ENCODE data around the gene BABAM1. TPM values are rescaled to one million over a fixed set of nuclear protein-coding genes. Genes with fewer than 3 reads are reported as not detected.

BABAM1 gene
- total RNA-seq, 1 experiment from 2014 or later, result 93.3 TPM

DNA sequence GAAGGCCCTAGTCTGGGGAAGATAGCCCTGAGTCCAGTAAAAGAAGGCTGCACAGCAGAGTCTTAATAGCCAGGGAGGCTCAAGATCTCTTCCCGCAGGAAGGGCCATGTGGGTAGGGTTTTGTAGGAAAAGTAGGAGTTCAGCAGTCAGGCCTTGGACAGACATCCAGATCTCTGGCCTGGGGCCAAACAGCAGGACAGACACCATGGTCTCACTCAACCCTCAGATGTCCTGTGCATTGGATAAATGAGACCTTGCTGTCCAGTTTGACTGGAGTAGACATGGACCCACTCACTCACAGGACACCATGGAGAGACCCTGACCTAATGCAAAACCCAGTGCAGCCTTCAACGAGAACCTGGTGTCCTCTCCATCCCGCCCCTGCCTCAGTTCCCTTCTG lies 37.4 kb upstream of the BABAM1 start:
- Histone ChIP-seq H3K4me3 (replicated peaks in 1 of 2; ENCODE audit: low read depth in 1 of 2, low read length in 2 of 2) (no peak overlapping the region), H2AFZ (ENCODE audit: low read depth, low read length, poor library complexity, severe bottlenecking) (no peak overlapping the region), H3K9me2 (ENCODE audit: insufficient read depth) (no peaks in the 10 kb centered on the region), H3K4me2 (ENCODE audit: low read length) (no peak overlapping the region), H3K9me3 (ENCODE audit: control insufficient read depth in 1 of 2, insufficient read depth in 1 of 2, low read depth in 1 of 2, low read length in 2 of 2) (no peaks in the 10 kb centered on the region), H3K27ac (ENCODE audit: low read depth, low read length) (no peak overlapping the region; the same call in 1 of the 2 replicates), H4K20me1 (ENCODE audit: insufficient read depth) (peaks cover 7% of the 10 kb centered on the region; the same call in 1 of the 2 replicates), H3K4me1 (ENCODE audit: control insufficient read depth in 1 of 2, insufficient read depth in 2 of 2, low read length in 2 of 2) (peaks cover 16 to 34% of the 10 kb centered on the region in 2 experiments), H3K79me2 (ENCODE audit: insufficient read depth, low read length) (peaks cover 55% of the 10 kb centered on the region), H3K27me3 (ENCODE audit: insufficient read depth, low read length) (no peaks in the 10 kb centered on the region), H3K9ac (ENCODE audit: low read length) (no peak overlapping the region), H3K36me3 (ENCODE audit: control insufficient read depth in 1 of 2, insufficient read depth in 2 of 2, low read length in 2 of 2) (peaks cover 12 to 16% of the 10 kb centered on the region in 2 experiments; a peak in 3 of 4 replicates)
- intact Hi-C loops (cut with micrococcal nuclease), result loop anchor here (5.0 kb wide), 1 partner anchor 153 kb away; the partner anchor contains the start of genes HAUS8 and MYO9B
- TF ChIP-seq POLR2A (IDR thresholded peaks at IDR 0.05; ENCODE audit: borderline replicate concordance, extremely low read depth, insufficient read depth, insufficient read length) (peak; percentile 37), SP1 (IDR thresholded peaks at IDR 0.05; ENCODE audit: low read depth) (no peak), CEBPB (IDR thresholded peaks at IDR 0.05; ENCODE audit: low read depth) (no peak), CBX3 (IDR thresholded peaks at IDR 0.05; ENCODE audit: low read depth) (no peak), EZH2 (IDR thresholded peaks at IDR 0.05) (no peak), TCF7L2 (IDR thresholded peaks at IDR 0.05; ENCODE audit: borderline replicate concordance, extremely low read depth, insufficient read depth, insufficient read length) (no peak), POLR2AphosphoS5 (IDR thresholded peaks at IDR 0.05; ENCODE audit: low read depth, low read length) (0 out of 2 replicates have a peak, but pooled peaks have one; percentile 21), YY1 (IDR thresholded peaks at IDR 0.05; ENCODE audit: extremely low read depth, insufficient replicate concordance, low read depth, low read length) (no peak), EGR1 (IDR thresholded peaks at IDR 0.05; ENCODE audit: low read depth) (no peak), FOSL1 (IDR thresholded peaks at IDR 0.05; ENCODE audit: low read depth) (no peak)
- TF ChIP-seq, protein P1, sequence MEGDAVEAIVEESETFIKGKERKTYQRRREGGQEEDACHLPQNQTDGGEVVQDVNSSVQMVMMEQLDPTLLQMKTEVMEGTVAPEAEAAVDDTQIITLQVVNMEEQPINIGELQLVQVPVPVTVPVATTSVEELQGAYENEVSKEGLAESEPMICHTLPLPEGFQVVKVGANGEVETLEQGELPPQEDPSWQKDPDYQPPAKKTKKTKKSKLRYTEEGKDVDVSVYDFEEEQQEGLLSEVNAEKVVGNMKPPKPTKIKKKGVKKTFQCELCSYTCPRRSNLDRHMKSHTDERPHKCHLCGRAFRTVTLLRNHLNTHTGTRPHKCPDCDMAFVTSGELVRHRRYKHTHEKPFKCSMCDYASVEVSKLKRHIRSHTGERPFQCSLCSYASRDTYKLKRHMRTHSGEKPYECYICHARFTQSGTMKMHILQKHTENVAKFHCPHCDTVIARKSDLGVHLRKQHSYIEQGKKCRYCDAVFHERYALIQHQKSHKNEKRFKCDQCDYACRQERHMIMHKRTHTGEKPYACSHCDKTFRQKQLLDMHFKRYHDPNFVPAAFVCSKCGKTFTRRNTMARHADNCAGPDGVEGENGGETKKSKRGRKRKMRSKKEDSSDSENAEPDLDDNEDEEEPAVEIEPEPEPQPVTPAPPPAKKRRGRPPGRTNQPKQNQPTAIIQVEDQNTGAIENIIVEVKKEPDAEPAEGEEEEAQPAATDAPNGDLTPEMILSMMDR (IDR thresholded peaks at IDR 0.05 in 2 of 3, conservative IDR thresholded peaks at IDR 0.05 in 1 of 3; ENCODE audit: borderline replicate concordance in 1 of 3, insufficient read depth in 1 of 3, low read depth in 2 of 3, low read length in 2 of 3), result no peak
- TF ChIP-seq, protein P2, sequence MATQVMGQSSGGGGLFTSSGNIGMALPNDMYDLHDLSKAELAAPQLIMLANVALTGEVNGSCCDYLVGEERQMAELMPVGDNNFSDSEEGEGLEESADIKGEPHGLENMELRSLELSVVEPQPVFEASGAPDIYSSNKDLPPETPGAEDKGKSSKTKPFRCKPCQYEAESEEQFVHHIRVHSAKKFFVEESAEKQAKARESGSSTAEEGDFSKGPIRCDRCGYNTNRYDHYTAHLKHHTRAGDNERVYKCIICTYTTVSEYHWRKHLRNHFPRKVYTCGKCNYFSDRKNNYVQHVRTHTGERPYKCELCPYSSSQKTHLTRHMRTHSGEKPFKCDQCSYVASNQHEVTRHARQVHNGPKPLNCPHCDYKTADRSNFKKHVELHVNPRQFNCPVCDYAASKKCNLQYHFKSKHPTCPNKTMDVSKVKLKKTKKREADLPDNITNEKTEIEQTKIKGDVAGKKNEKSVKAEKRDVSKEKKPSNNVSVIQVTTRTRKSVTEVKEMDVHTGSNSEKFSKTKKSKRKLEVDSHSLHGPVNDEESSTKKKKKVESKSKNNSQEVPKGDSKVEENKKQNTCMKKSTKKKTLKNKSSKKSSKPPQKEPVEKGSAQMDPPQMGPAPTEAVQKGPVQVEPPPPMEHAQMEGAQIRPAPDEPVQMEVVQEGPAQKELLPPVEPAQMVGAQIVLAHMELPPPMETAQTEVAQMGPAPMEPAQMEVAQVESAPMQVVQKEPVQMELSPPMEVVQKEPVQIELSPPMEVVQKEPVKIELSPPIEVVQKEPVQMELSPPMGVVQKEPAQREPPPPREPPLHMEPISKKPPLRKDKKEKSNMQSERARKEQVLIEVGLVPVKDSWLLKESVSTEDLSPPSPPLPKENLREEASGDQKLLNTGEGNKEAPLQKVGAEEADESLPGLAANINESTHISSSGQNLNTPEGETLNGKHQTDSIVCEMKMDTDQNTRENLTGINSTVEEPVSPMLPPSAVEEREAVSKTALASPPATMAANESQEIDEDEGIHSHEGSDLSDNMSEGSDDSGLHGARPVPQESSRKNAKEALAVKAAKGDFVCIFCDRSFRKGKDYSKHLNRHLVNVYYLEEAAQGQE (IDR thresholded peaks at IDR 0.05; ENCODE audit: low read depth), result no peak
- TF ChIP-seq, protein P3, sequence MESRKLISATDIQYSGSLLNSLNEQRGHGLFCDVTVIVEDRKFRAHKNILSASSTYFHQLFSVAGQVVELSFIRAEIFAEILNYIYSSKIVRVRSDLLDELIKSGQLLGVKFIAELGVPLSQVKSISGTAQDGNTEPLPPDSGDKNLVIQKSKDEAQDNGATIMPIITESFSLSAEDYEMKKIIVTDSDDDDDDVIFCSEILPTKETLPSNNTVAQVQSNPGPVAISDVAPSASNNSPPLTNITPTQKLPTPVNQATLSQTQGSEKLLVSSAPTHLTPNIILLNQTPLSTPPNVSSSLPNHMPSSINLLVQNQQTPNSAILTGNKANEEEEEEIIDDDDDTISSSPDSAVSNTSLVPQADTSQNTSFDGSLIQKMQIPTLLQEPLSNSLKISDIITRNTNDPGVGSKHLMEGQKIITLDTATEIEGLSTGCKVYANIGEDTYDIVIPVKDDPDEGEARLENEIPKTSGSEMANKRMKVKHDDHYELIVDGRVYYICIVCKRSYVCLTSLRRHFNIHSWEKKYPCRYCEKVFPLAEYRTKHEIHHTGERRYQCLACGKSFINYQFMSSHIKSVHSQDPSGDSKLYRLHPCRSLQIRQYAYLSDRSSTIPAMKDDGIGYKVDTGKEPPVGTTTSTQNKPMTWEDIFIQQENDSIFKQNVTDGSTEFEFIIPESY (IDR thresholded peaks at IDR 0.05; ENCODE audit: extremely low read depth, insufficient replicate concordance, low read length), result no peak
- ATAC-seq (no peak), DNase-seq (ENCODE audit: low read depth, low spot score) (no peak)
- RAD21 ChIA-PET (ENCODE audit: low non-redundant PET in 1 of 2, low total read pairs in 2 of 2, uncharacterized antibody in 2 of 2, unreplicated experiment in 2 of 2), result no interaction called here
- POLR2A ChIA-PET, result no interaction called here
- CTCF ChIA-PET, result no interaction called here
- BruUV-seq (replicated peaks), result no TSS peak
